ENCODE results near the gene CUZD1.

CUZD1 gene

GRCh38 chr10:122855745-122856144, 10.1 kb upstream of the CUZD1 start:
- no peak for DNase-seq (ENCODE audit: low read depth)

- DNase-seq (ENCODE audit: low read depth): peak; percentile 72
Measured at GRCh38 chr10:122854648-122855047, 9.0 kb upstream of the CUZD1 start.

DNA sequence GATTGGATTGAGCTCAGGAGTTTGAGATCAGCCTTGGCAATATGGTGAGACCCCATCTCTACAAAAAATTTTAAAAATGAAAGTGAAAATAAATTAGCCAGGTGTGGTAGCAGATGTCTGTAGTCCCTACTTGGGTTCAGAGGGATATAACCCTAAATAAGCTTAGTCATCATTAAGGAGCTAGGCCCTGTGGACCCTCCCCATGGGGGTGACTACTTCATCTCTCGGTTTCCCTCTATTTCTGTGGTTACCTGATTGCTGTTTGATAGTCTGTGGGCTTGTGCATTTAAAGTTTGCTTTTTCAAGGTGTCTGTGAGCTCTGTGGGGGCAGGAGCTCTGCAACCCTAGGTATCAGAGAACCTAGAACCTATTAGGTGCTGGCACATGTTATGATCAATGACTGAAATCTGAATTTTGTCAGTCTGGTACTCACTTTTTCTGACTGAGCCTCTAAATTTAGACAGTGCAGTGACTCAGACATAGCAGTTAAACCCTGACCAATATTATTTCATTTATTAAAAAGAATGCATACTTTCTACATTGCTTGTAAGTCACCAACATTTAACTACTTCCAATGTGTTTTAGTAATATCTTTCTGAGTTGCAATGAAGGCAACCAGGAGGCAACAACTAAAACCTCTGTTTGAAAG, 8.1 kb upstream of the CUZD1 start:
- DNase-seq (ENCODE audit: low read depth): no peak

DNA sequence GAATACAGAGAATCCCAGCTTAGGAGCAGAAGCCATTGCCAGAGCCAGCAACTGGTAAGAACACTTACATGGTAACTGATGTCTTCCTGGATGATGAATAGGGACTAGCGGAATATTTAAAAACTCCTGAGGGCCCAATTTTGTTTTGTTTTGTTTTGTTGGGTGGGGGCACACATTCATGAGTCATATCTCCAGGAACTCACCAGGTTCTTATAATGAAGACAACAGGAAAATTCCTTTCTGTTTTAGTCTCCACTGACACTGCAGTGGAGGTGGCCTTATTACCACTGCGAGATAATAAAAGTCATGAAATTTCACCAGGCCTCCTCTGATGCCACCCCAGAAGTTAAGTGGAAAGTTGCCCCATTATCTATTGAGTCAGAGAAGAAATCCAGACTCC, 6.6 kb upstream of the CUZD1 start:
- no peak for DNase-seq (ENCODE audit: low read depth)

GRCh38 chr10:122850705-122851640, 5.3 kb upstream of the CUZD1 start:
- DNase-seq (ENCODE audit: low read depth): peak; percentile 45

DNA sequence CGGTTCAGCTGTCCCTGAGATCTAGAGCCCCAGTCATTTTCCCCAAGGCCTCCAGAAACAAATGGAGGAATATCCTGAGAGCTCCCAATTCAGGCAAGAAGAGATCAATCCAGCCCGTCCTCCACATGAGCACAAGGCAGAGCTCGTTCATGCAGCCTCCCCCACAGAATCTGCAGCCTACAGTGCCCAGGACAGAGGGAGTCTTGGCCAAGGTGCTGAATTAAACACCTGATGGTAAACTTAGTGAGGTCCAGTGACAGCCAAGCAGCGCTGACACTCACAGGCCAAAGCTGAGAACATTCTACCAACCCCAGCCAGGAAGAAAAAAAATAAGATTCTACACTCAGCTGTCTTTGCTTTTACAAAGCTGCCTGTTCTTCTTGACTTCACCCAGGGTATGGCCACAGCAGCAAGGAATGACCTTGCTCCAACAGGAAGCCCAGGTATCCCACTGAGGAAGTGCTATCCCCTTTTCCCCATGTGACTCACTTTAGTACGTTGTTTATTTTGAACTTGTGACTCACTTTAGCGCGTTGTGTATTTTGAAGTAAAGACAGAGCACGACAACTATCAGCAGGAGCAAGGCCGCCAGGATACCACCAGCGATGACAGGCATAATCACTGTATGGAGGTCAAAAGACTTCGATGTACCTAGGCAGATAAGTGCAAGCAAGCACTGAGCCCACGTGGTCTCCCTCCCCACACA, 4.4 kb upstream of the CUZD1 start:
- DNase-seq (ENCODE audit: low read depth): peak; percentile 19

GRCh38 chr10:122849090-122849489, 3.4 kb upstream of the CUZD1 start:
- no peak for DNase-seq (ENCODE audit: low read depth)

GRCh38 chr10:122847782-122848604, 2.3 kb upstream of the CUZD1 start:
- DNase-seq (ENCODE audit: low read depth): no peak

DNA sequence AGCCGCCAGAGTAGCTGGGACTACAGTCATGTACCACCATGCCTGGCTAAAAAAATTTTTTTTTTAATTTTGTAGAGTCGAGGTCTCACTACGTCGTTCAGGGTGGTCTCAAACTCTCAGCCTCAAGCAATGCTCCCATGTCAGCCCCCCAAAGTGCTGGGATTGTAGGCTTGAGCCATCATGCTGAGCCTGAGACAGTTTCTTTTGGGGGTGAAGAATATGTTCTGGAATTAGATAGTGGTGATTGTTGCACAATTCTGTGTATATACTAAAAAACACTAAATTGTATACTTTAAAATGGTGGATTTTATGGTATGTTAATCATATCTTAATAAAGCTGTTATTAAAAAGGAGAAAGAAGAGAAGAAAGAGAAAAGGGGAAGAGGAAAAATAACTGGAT, 1.5 kb downstream of the CUZD1 start:
- DNase-seq (ENCODE audit: low read depth): no peak

GRCh38 chr10:122841569-122841968, 4.1 kb downstream of the CUZD1 start:
- no peak for DNase-seq (ENCODE audit: low read depth)

DNA sequence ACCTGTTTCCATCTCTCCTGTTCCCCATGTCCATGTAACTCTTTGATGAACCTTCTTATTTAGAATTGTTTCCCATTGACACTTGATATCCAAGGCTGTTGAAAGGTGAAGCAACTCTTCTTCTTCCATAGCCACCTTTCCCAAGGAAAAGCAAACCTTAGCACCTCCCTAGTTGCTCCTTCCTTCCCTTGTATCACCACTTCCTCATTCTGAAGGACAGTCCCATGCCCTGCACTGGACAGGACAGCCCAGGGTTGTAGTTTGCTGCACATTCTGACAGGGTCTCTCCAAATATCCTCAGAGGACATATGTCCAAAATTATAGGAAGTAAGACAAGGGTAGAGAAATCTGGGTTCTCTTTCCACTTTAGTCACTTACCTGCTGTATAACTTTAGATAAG, 6.2 kb downstream of the CUZD1 start:
- no peak for DNase-seq (ENCODE audit: low read depth)

GRCh38 chr10:122838880-122839279, 6.8 kb downstream of the CUZD1 start:
- DNase-seq (ENCODE audit: low read depth): no peak

DNA sequence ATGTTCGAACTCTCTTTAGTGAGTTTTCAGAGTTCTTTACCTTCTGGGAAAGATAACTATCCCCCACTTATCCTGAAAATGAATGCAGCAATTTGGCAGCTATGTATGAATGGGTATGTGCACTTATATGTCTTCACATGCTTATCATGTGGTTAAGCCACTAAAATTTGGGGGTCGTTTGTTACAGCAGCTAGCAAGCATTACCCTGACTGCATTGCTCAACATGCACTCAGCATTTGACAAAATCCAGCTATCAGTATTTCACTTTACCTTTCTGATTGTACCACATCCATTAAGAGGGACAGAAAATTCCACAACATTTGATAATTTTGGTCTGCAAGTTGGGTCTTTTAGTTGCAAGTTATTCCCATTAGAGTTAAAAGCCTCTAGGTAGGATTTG, 9.7 kb downstream of the CUZD1 start:
- DNase-seq (ENCODE audit: low read depth): no peak

- DNase-seq (ENCODE audit: low read depth): no peak
Measured at GRCh38 chr10:122830965-122831353, 14.7 kb downstream of the CUZD1 start.

GRCh38 chr10:122830273-122830964, 15.2 kb downstream of the CUZD1 start:
- no peak for DNase-seq (ENCODE audit: low read depth)

- no peak for DNase-seq (ENCODE audit: low read depth)
Measured at GRCh38 chr10:122829454-122829853, 16.2 kb downstream of the CUZD1 start.

GRCh38 chr10:122828716-122829255, 16.9 kb downstream of the CUZD1 start:
- DNase-seq (ENCODE audit: low read depth): no peak

DNA sequence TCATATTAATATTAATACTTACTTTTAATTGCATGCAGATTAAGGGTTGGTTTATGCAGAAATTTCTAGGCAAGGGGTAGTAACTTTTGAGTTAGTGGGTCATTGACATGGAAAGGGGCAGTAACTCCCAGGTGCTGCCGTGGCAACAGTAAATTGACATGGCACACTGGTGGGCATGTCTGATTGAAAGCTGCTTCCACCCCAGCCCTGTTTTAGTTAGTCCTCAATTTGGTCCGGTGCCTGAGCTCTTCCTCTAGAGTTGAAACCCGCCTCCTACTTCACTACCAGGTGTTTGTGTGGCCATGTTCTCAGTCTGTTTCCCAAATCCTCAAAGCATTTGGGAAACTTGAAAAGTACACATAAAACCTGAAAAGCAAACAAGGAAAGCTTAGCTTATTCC, 18.4 kb downstream of the CUZD1 start:
- no peak for DNase-seq (ENCODE audit: low read depth)

DNA sequence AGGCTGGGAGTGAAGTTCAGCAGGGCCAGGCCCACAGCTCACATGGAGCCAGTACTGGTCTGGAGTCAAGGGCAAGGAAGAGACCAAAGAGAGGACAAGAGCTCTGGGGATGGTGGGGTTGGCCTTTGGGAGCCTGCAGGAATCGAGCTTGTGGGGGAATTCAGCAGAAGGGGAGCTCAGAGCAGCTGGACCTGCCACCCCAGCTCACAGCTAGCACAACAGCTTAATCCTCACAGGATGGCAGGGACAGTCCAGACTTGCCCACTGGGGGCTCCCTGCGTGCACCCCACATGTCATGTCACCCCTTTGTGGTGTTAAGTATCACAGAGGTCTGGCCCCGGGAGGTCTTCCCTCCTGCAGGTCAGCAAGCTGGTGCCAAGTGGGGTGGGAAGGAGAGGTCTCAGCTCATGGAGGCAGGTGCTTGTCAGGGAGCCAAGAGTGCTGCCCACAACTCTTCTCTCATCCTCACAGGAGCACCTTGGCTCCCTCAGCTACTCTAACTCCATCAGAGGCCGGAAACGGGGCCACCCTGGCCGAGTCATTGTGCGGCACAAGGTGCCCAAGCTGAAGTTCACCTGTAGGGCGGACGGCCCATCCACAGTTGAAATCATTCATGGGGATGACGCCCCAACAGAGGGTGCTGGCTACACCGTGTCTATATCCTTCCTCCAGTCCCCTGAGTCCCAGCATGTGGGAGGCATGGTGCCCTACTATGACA, 22.5 kb downstream of the CUZD1 start:
- no peak for DNase-seq (ENCODE audit: low read depth)

DNA sequence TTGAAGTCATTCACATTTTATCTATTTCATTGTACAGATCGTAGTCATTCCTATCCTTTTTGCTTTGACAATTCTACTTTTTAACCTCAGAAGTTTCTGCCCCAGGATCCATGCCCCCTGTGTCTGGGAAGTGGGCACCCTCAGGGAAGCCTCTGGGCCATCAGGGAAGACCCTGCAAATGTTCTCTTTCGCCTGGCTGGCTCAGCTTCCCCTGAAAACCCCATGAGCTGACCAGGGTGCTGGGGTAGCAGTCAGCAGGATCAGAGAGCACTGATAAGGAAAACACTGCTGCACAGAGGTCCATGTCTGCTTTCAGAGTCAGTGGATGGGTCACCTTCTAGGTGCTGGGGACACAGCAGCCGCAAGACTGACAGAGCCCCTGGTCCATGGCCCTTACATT, 23.8 kb downstream of the CUZD1 start:
- no peak for DNase-seq (ENCODE audit: low read depth)
